ENCODE measurements around the gene RNF103. TPM values are rescaled to one million over a fixed set of nuclear protein-coding genes. Genes with fewer than 3 reads are reported as not detected.
"Not testable (repeated sequence)": the region's sequence is repeated elsewhere in the genome, so short reads cannot be mapped to it uniquely, and the experiment has no call there.

RNF103 gene
- total RNA-seq, 1 donor from 2014 or later = 63.4 TPM

- intact Hi-C loops (cut with DNase I) = loop anchor here (10.0 kb wide), 1 partner anchor 47 kb away; no protein-coding TSS in a partner anchor
- no peak for DNase-seq (ENCODE audit: low spot score)
These were observed 3.9 kb upstream of the RNF103 start for GRCh38 chr2:86627550-86627949.

- no peak for DNase-seq (ENCODE audit: low spot score)
- intact Hi-C loops (cut with DNase I) = loop anchor here (10.0 kb wide), 1 partner anchor 50 kb away; no protein-coding TSS in a partner anchor
These were observed 1.4 kb upstream of the RNF103 start for GRCh38 chr2:86625096-86625495.

GRCh38 chr2:86624267-86624547, 542 bp upstream of the RNF103 start:
- intact Hi-C loops (cut with DNase I) = loop anchor here (5.0 to 10.0 kb wide), 2 partner anchors 51 to 107 kb away; no protein-coding TSS in a partner anchor
- no peak for DNase-seq (ENCODE audit: low spot score)

- intact Hi-C loops (cut with DNase I) = loop anchor here (1.0 to 10.0 kb wide), 5 partner anchors 52 to 182 kb away; partner anchors contain the start of genes CHMP3 and KDM3A
- peak; percentile 80 for DNase-seq (ENCODE audit: low spot score)
These were observed 597 bp downstream of the RNF103 start for GRCh38 chr2:86623043-86623493.

GRCh38 chr2:86622519-86623042, 1.1 kb downstream of the RNF103 start:
- intact Hi-C loops (cut with DNase I) = loop anchor here (1.0 to 10.0 kb wide), 5 partner anchors 52 to 182 kb away; partner anchors contain the start of genes CHMP3 and KDM3A
- DNase-seq (ENCODE audit: low spot score) = no peak

- DNase-seq (ENCODE audit: low spot score) = no peak
- intact Hi-C loops (cut with DNase I) = loop anchor here (5.0 to 10.0 kb wide), 2 partner anchors 53 to 104 kb away; no protein-coding TSS in a partner anchor
These were observed 2.3 kb downstream of the RNF103 start for GRCh38 chr2:86621280-86621943.

DNA sequence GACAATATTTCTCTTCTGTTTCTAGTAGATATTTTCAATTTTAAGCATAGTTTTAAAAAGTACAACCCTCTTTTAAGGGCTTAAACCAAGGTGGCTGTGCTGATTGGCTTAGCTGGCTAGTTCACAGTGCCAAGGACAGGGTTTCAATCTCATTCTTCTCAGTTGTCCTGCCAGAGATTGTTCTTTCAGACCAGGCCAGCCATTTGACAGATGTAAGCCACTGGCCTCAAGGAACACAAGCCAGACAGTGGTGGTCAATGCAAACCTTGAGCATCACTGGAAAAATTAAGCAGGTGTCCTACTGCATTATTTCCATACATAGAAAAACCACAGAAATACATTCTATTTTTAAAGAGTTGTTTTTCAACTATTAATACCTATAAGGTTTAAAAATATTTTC, 5.9 kb downstream of the RNF103 start:
- intact Hi-C loops (cut with DNase I) = no loop called here
- no peak for DNase-seq (ENCODE audit: low spot score)

DNA sequence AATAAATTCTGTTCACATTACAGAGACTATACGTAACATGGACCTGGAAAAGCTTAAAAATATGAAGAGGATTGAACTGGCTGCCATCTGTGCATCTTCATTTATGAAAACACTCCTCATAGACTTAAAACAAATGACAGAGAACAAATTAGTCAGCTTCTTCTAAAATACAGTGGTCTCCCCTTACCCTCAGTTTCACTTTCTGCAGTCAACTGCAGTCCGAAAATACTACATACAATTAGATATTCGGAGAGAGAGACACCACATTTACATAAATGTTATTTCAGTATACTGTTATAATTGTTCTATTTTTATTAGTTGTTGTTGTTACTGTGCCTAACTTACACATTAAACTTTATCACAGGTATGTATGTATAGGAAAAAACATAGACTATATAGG, 6.5 kb downstream of the RNF103 start:
- intact Hi-C loops (cut with DNase I) = no loop called here
- DNase-seq (ENCODE audit: low spot score) = no peak

GRCh38 chr2:86616502-86616901, 7.2 kb downstream of the RNF103 start:
- DNase-seq (ENCODE audit: low spot score) = no peak
- intact Hi-C loops (cut with DNase I) = no loop called here

- intact Hi-C loops (cut with DNase I) = no loop called here
- DNase-seq (ENCODE audit: low spot score) = no peak
These were observed 8.1 kb downstream of the RNF103 start for GRCh38 chr2:86615596-86615995.

DNA sequence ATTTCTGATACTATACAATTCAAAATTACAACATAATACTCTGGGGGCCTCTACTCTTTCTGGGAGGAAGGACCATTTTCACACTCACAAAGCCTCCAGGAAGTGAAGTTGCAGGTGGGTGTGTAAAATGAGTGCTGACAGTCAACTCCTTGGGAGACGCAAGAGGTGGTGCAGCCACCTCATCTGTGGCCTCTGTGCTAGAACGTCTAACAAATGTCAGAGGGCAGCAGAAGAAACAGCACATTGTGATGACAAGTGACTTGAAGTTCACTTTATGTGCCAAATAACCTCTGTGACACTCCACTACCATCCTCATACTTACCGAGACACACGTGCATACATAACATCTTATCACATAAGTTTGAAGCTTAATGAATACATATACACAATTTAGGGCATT, 10.2 kb downstream of the RNF103 start:
- no peak for DNase-seq (ENCODE audit: low spot score)
- intact Hi-C loops (cut with DNase I) = no loop called here

DNA sequence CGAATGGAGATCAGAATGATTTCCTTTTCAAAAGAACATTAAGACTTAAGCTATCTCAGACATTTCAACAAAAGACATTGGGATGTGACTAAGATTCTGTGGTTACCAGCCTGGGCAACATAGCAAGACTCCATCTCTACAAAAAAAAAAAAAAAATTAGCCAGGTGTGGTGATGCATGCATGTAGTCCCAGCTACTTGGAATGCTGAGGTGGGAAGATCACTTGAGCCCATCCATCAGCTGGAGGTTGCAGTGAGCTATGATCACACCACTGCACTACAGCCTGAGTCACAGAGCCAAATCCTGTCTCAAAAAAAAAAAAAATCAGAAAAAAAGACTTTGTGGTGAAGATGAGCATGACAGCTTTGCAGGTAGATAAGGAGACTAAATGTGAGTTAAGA, 12.8 kb downstream of the RNF103 start:
- intact Hi-C loops (cut with DNase I) = no loop called here
- no peak for DNase-seq (ENCODE audit: low spot score)

GRCh38 chr2:86608832-86609410, 14.7 kb downstream of the RNF103 start:
- intact Hi-C loops (cut with DNase I) = no loop called here
- no peak for DNase-seq (ENCODE audit: low spot score)

DNA sequence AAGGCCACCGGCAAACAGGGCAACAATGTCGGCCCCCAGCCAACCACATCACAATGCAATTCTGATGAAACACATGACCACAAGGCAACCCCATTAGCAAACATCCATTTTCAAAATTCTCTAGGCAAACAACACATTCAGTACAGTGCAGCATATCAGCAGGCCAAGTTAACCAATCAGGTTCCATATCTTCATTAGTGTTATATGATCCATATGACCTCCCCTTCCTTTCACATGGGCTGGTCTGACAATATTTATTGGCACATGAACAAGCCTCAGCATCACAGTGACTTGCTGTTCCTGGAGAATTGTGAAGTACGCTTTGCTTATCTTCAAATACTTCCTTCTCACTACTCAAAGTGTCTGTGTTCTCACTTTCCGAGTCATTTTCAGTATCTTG, 19.8 kb downstream of the RNF103 start:
- DNase-seq (ENCODE audit: low spot score) = no peak
- intact Hi-C loops (cut with DNase I) = no loop called here

DNA sequence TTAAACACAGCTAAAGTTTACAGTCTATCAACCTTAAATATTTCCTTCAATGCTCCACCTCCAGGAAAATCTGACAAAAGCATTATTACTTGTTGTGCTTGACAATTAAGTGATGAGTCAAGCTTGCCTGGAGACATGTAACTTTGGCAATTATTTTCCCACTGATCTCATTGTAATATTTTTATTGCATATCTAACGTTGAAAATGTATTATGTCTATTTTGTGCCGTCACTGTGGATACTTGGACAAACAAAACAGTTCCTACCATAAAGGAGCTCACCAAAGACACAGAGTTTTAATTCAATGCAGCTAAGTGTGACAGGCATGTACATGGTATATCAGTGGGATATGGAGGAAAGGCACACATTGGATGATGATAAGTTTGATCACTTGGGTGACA, 24.7 kb downstream of the RNF103 start:
- intact Hi-C loops (cut with DNase I) = loop anchor here (10.0 kb wide), 1 partner anchor 106 kb away; no protein-coding TSS in a partner anchor
- DNase-seq (ENCODE audit: low spot score) = no peak

- DNase-seq (ENCODE audit: low spot score) = no peak
- intact Hi-C loops (cut with DNase I) = loop anchor here (10.0 kb wide), 1 partner anchor 109 kb away; no protein-coding TSS in a partner anchor
These were observed 27.5 kb downstream of the RNF103 start for GRCh38 chr2:86596118-86596517.

- no peak for DNase-seq (ENCODE audit: low spot score)
- intact Hi-C loops (cut with DNase I) = loop anchor here (10.0 kb wide), 1 partner anchor 112 kb away; no protein-coding TSS in a partner anchor
These were observed 30.4 kb downstream of the RNF103 start for GRCh38 chr2:86593266-86593665.

- no peak for DNase-seq (ENCODE audit: low spot score)
- intact Hi-C loops (cut with DNase I) = loop anchor here (10.0 kb wide), 1 partner anchor 112 kb away; no protein-coding TSS in a partner anchor
These were observed 31.0 kb downstream of the RNF103 start for GRCh38 chr2:86592547-86593230.

- intact Hi-C loops (cut with DNase I) = loop anchor here (10.0 kb wide), 1 partner anchor 115 kb away; no protein-coding TSS in a partner anchor
- not testable (repeated sequence) for DNase-seq (ENCODE audit: low spot score)
These were observed 34.0 kb downstream of the RNF103 start for GRCh38 chr2:86589701-86590100.

All from cardiac septum (tissue), 1 donor.